GM23248 (cell line): ENCODE measurements around the gene GADD45B. TPM values are rescaled to one million over a fixed set of nuclear protein-coding genes. Genes with fewer than 3 reads are reported as not detected.

Source experiments
- DNase-seq: peaks from one replicate; pipeline ENCODE4 v3.0.0-alpha.2; 2015
- H2AFZ ChIP-seq: fragments of 200-600 bp; sonication (generic); 2 replicates; pipeline ENCODE4 v1.6.1; 2016; ENCODE audit warnings: antibody characterized with exemption
- H3F3A ChIP-seq: fragments of 200-600 bp; sonication (generic); 2 replicates; pipeline ENCODE4 v1.6.1; 2016; ENCODE audit warnings: mild to moderate bottlenecking, antibody characterized with exemption, mixed run types; ENCODE audit not compliant: insufficient read depth
- H3K27ac ChIP-seq: fragments of 200-600 bp; sonication (generic); 2 replicates; pipeline ENCODE4 v1.5.1; 2016; ENCODE audit warnings: mild to moderate bottlenecking
- H3K27me3 ChIP-seq: fragments of 200-600 bp; sonication (generic); replicated peaks from 2 replicates; pipeline ENCODE4 v1.6.1; 2016; ENCODE audit warnings: mild to moderate bottlenecking; ENCODE audit not compliant: insufficient read depth
- H3K36me3 ChIP-seq: fragments of 200-600 bp; sonication (generic); 2 replicates; pipeline ENCODE4 v1.6.1; 2016; ENCODE audit warnings: low read depth, mild to moderate bottlenecking
- H3K4me1 ChIP-seq: fragments of 200-600 bp; sonication (generic); 2 replicates; pipeline ENCODE4 v1.6.1; 2016; ENCODE audit warnings: mild to moderate bottlenecking; ENCODE audit not compliant: insufficient read depth
- H3K4me2 ChIP-seq: fragments of 200-600 bp; sonication (generic); one replicate; pipeline ENCODE4 v1.6.1; 2016; ENCODE audit warnings: mild to moderate bottlenecking; ENCODE audit not compliant: unreplicated experiment
- H3K4me3 ChIP-seq: fragments of 200-600 bp; sonication (generic); 2 replicates; pipeline ENCODE4 v1.5.1; 2016; ENCODE audit warnings: mild to moderate bottlenecking
- H3K79me2 ChIP-seq: fragments of 200-600 bp; sonication (generic); 2 replicates; pipeline ENCODE4 v1.6.1; 2016; ENCODE audit warnings: mild to moderate bottlenecking; ENCODE audit not compliant: insufficient read depth
- H3K9ac ChIP-seq: fragments of 200-600 bp; sonication (generic); 2 replicates; pipeline ENCODE4 v1.6.1; 2016; ENCODE audit warnings: mild to moderate bottlenecking
- H3K9me2 ChIP-seq: fragments of 200-600 bp; sonication (generic); 2 replicates; pipeline ENCODE4 v1.6.1; 2016; ENCODE audit warnings: mixed run types, mild to moderate bottlenecking, moderate library complexity; ENCODE audit not compliant: insufficient read depth
- H3K9me3 ChIP-seq: fragments of 200-600 bp; sonication (generic); one replicate; pipeline ENCODE4 v1.6.1; 2017; ENCODE audit warnings: low read depth
- H4K20me1 ChIP-seq: fragments of 200-600 bp; sonication (generic); 2 replicates; pipeline ENCODE4 v1.6.0; 2016; ENCODE audit not compliant: insufficient read depth
- EZH2 ChIP-seq: fragments of 200-600 bp; sonication (generic); IDR thresholded peaks from 2 replicates; pipeline ENCODE4 v1.6.1; 2018; ENCODE audit warnings: antibody characterized with exemption, mild to moderate bottlenecking; ENCODE audit not compliant: insufficient read depth, poor library complexity, severe bottlenecking
- EZH2phosphoT487 ChIP-seq: fragments of 200-600 bp; sonication (generic); IDR thresholded peaks from 2 replicates; pipeline ENCODE4 v1.6.1; 2018; ENCODE audit warnings: antibody characterized with exemption, moderate library complexity, mild to moderate bottlenecking, low read depth; ENCODE audit not compliant: insufficient read depth
- WGBS, 2 experiments: methylation state at CpG; one replicate each; pipeline ENCODE4 v1.1.6; 2015 to 2017; ENCODE audit warnings: low lambda C conversion rate in 2 of 2, low coverage in 1 of 2; ENCODE audit errors: missing lambda C conversion rate in 2 of 2; 5-methylcytosine and 5-hydroxymethylcytosine counted together
- in situ Hi-C: fragments of 300-500 bp; cut with MboI; formaldehyde crosslinking; loops from 2 replicates; pipeline ENCODE4 v1.15.0; 2020
- polyA plus RNA-seq: library from polyadenylated mRNA; unstranded; fragments of >200 nt; fragmentation: Nextera tagmentation; extraction: Ambion mirVana; gene quantifications from 2 replicates; pipeline ENCODE4 v1.2.1, GENCODE V29; 2016
- total RNA-seq: library from RNA; depleted of rRNA; stranded (reverse); fragments of >200 nt; shearing (Covaris generic); gene quantifications from 2 replicates; pipeline ENCODE4 v1.2.3, GENCODE V29; 2014; rRNA removed

GADD45B gene
- total RNA-seq (89.7 TPM in 2 replicates), polyA plus RNA-seq (95.0 and 96.1 TPM in 2 replicates)

- Histone ChIP-seq H3K9me3 (no peaks in the 10 kb centered on the region), H3K4me3 (peak within 1 kb of the TSS; percentile 100), H3K4me1 (no peaks in the 10 kb centered on the region), H2AFZ (peak within 1 kb of the TSS; percentile 26; the same call in 1 of the 2 replicates), H3K4me2 (peak within 1 kb of the TSS; percentile 94), H3K79me2 (peaks cover 32% of the 10 kb centered on the region), H3F3A (peaks cover 32% of the 10 kb centered on the region), H3K27me3 (no peaks in the 10 kb centered on the region), H3K36me3 (peaks cover 11% of the 10 kb centered on the region), H3K9me2 (no peaks in the 10 kb centered on the region), H4K20me1 (no peaks in the 10 kb centered on the region), H3K9ac (peak within 1 kb of the TSS; percentile 98), H3K27ac (peak within 1 kb of the TSS; percentile 93)
- WGBS, 2 experiments = 1% methylated on average over 43 to 69 of the region's 70 CpGs
- no peak for TF ChIP-seq EZH2phosphoT487
- no peak for TF ChIP-seq EZH2
- DNase-seq = peak; percentile 98
- in situ Hi-C loops = no loop called here
Observed at GRCh38 chr19:2475702-2476450, at the start of gene GADD45B. TSS of gene GADD45B (plus strand) at chr19:2476127. CDS start at chr19:2476359, 232 bp downstream.

- H3K36me3 ChIP-seq = no peaks in the 10 kb centered on the region
Observed at GRCh38 chr19:2426611-2427428, 49.1 kb upstream of the GADD45B start.

GRCh38 chr19:2427429-2428320 is 48.3 kb upstream of the GADD45B start, which contains the start of gene TIMM13:
TSS of gene TIMM13 (minus strand) at chr19:2427586. CDS start at chr19:2427533, 53 bp downstream.
- Histone ChIP-seq H3K4me2 (peak within 1 kb of the TSS; percentile 82), H3F3A (peaks cover 16% of the 10 kb centered on the region; the same call in 1 of the 2 replicates), H3K9me3 (no peaks in the 10 kb centered on the region), H3K36me3 (no peaks in the 10 kb centered on the region), H4K20me1 (no peaks in the 10 kb centered on the region), H3K4me3 (peak within 1 kb of the TSS; percentile 89), H3K9me2 (no peaks in the 10 kb centered on the region), H3K9ac (peak within 1 kb of the TSS; percentile 96), H3K4me1 (peaks cover 17% of the 10 kb centered on the region), H3K79me2 (peaks cover 39% of the 10 kb centered on the region), H2AFZ (peak within 1 kb of the TSS; percentile 72), H3K27me3 (no peaks in the 10 kb centered on the region), H3K27ac (peak within 1 kb of the TSS; percentile 92)
- peak; percentile 99 for DNase-seq
- in situ Hi-C loops = no loop called here
- TF ChIP-seq EZH2phosphoT487 (no peak), EZH2 (no peak)
- 0 to 2% methylated on average over 76 of the region's 77 CpGs for WGBS, 2 experiments

More at GRCh38 chr19:2426611-2427428, 49.1 kb upstream of the GADD45B start:
- no peaks in the 10 kb centered on the region for H3K27me3 ChIP-seq
- peaks cover 48% of the 10 kb centered on the region for H3K79me2 ChIP-seq
- TF ChIP-seq EZH2phosphoT487 (no peak), EZH2 (no peak)
- H3K4me2 ChIP-seq = peak overlapping the region; percentile 82
- in situ Hi-C loops = no loop called here
- no peaks in the 10 kb centered on the region for H3K9me2 ChIP-seq
- 6 to 7% methylated on average over 50 to 59 of the region's 66 CpGs for WGBS, 2 experiments
- H2AFZ ChIP-seq = peak overlapping the region; percentile 72
- peaks cover 17% of the 10 kb centered on the region for H3K4me1 ChIP-seq
- H3K27ac ChIP-seq = peak overlapping the region; percentile 92
- H3K9me3 ChIP-seq = no peaks in the 10 kb centered on the region
- H3K9ac ChIP-seq = peak overlapping the region; percentile 96
- DNase-seq = peak; percentile 60
- no peaks in the 10 kb centered on the region for H4K20me1 ChIP-seq
- peaks cover 16% of the 10 kb centered on the region; the same call in 1 of the 2 replicates for H3F3A ChIP-seq
- H3K4me3 ChIP-seq = peak overlapping the region; percentile 89
